ENCODE data around the gene CREBBP. TPM values are rescaled to one million over a fixed set of nuclear protein-coding genes. Genes with fewer than 3 reads are reported as not detected.
"Not testable (repeated sequence)": the region's sequence is repeated elsewhere in the genome, so short reads cannot be mapped to it uniquely, and the experiment has no call there.

The CREBBP gene
- 10 to 100 TPM; 44.1 to 54.9 (median 50.8) TPM for total RNA-seq
- 10 to 100 TPM in 2 of 3 donors, 1 to 10 TPM in 1; 7.1 to 31.0 (median 10.1) TPM for polyA plus RNA-seq
- long read RNA-seq, donor 1, partial matches to known transcripts, result 7 of 9 reads
- long read RNA-seq, donor 1, other reads (novel, unspliced or antisense), result 2 of 9 reads
- long read RNA-seq, donor 2, partial matches to known transcripts, result 24 of 33 reads
- long read RNA-seq, donor 2, other reads (novel, unspliced or antisense), result 9 of 33 reads

- DNase-seq, result peak; percentile 90 to 92
- WGBS, 3 donors, result 8 to 17% (median 12%) methylated on average over 39 to 96 of the region's 96 CpGs
- no peaks in the 10 kb centered on the region for H3K36me3 ChIP-seq (ENCODE audit: insufficient read depth in 1 of 2, low read depth in 1 of 2)
These were observed at the start of gene CREBBP for GRCh38 chr16:3880623-3881498. Gene CREBBP (minus strand): TSS chr16:3880713. CDS start chr16:3879916, 797 bp downstream.

DNA sequence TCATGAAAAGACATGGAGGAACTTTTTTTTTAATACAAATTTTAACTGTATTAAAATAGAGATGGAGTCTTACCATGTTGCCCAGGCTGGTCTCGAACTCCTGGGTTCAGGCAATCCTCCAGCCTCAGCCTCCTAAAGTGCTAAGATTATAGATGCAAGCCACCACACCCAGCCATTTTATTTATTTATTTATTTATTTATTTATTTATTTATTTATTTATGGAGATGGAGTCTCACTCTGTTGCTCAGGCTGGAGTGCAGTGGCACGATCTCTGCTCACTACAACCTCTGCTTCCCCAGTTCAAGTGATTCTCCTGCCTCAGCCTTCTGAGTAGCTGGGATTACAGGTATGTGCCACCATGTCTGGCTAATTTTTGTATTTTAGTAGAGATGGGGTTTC, 46.6 kb upstream of the CREBBP start:
- H3K27me3 ChIP-seq (ENCODE audit: insufficient read depth in 3 of 3, low read length in 2 of 3); H3K4me1 ChIP-seq; intact Hi-C loops (cut with DNase I); ATAC-seq; H3K9me3 ChIP-seq; DNase-seq; H3K36me3 ChIP-seq (ENCODE audit: insufficient read depth in 1 of 2, low read depth in 1 of 2); H3K27ac ChIP-seq; H3K4me3 ChIP-seq: not testable (repeated sequence)
- 95 to 100% (median 100%) methylated on average over 2 of the region's 2 CpGs for whole genome bisulfite sequencing, 3 donors

More at GRCh38 chr16:3880623-3881498, at the start of gene CREBBP:
- Histone ChIP-seq H3K4me3 (peak within 1 kb of the TSS; percentile 90), H3K9me3 (no peaks in the 10 kb centered on the region), H3K4me1 (peaks cover 28% of the 10 kb centered on the region), H3K27ac (peak within 1 kb of the TSS; percentile 94), H3K27me3 (ENCODE audit: insufficient read depth in 3 of 3, low read length in 2 of 3) (no peaks in the 10 kb centered on the region)
- ATAC-seq, result peak; percentile 88 to 94 (median 90)
- intact Hi-C loops (cut with DNase I), result loop anchor here in 1 of 2 donors (2.0 kb wide), 1 partner anchor 190 kb away; no protein-coding TSS in a partner anchor
- TF ChIP-seq, protein P1, sequence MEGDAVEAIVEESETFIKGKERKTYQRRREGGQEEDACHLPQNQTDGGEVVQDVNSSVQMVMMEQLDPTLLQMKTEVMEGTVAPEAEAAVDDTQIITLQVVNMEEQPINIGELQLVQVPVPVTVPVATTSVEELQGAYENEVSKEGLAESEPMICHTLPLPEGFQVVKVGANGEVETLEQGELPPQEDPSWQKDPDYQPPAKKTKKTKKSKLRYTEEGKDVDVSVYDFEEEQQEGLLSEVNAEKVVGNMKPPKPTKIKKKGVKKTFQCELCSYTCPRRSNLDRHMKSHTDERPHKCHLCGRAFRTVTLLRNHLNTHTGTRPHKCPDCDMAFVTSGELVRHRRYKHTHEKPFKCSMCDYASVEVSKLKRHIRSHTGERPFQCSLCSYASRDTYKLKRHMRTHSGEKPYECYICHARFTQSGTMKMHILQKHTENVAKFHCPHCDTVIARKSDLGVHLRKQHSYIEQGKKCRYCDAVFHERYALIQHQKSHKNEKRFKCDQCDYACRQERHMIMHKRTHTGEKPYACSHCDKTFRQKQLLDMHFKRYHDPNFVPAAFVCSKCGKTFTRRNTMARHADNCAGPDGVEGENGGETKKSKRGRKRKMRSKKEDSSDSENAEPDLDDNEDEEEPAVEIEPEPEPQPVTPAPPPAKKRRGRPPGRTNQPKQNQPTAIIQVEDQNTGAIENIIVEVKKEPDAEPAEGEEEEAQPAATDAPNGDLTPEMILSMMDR (IDR thresholded peaks at IDR 0.05), result no peak

GRCh38 chr16:3924763-3925162, 44.2 kb upstream of the CREBBP start:
- Histone ChIP-seq H3K4me1 (no peaks in the 10 kb centered on the region), H3K36me3 (ENCODE audit: insufficient read depth in 1 of 2, low read depth in 1 of 2) (no peaks in the 10 kb centered on the region), H3K27ac (no peak overlapping the region), H3K4me3 (no peak overlapping the region), H3K27me3 (ENCODE audit: insufficient read depth in 3 of 3, low read length in 2 of 3) (no peaks in the 10 kb centered on the region), H3K9me3 (no peaks in the 10 kb centered on the region)
- ATAC-seq (no peak), DNase-seq (no peak)
- TF ChIP-seq, protein P1 (IDR thresholded peaks at IDR 0.05), result no peak
- intact Hi-C loops (cut with DNase I), result no loop called here

DNA sequence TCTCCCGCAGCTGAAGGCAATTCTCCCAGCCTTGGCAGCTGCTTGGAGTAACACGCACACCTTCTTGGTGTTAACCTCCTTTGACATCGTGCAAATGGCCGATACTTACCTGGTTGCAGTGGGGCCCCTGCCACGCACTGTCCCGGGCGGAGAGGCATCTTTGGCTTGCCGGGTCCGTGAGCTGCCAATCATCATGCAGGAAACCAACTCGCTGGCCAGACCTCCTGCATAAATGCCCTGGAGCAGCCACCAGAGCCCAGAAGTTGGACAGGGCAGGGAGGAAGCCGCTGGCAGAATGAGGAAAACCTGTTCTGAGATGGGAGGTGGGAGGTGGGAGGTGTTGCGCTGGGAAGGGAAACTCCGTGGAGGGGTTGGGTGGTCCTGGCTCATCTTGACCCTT, 41.7 kb upstream of the CREBBP start:
- Histone ChIP-seq H3K27ac (no peak overlapping the region), H3K36me3 (ENCODE audit: insufficient read depth in 1 of 2, low read depth in 1 of 2) (no peaks in the 10 kb centered on the region), H3K27me3 (ENCODE audit: insufficient read depth in 3 of 3, low read length in 2 of 3) (no peaks in the 10 kb centered on the region), H3K4me1 (no peaks in the 10 kb centered on the region), H3K9me3 (peaks cover 7% of the 10 kb centered on the region), H3K4me3 (no peak overlapping the region)
- TF ChIP-seq, protein P1 (IDR thresholded peaks at IDR 0.05), result no peak
- intact Hi-C loops (cut with DNase I), result no loop called here
- 63 to 71% (median 69%) methylated on average over 13 of the region's 13 CpGs for WGBS, 3 donors
- ATAC-seq (no peak), DNase-seq (no peak)

DNA sequence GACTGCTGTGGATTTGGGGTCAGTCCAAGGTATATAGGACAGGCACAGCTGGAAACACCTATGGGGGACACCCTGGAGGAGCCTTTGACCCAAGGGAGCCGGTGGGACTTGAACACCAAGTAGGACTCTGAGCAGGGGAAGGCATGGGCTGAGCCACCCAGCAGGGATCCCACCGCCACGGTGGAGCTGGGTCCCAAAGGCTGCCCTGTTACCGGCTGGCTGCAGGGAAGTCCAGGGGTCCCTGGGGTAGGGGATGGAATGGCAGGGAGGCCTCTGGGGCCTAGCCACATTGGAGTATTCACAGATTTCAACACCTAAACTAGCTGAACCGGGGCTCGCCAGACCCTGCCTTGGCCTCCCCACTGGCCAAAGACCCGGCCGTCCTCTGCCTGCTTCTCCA, 39.7 kb upstream of the CREBBP start:
- H3K36me3 ChIP-seq (ENCODE audit: insufficient read depth in 1 of 2, low read depth in 1 of 2), result no peaks in the 10 kb centered on the region
- H3K27ac ChIP-seq, result no peak overlapping the region
- ATAC-seq, result no peak
- TF ChIP-seq, protein P1 (IDR thresholded peaks at IDR 0.05), result no peak
- intact Hi-C loops (cut with DNase I), result no loop called here
- no peaks in the 10 kb centered on the region for H3K27me3 ChIP-seq (ENCODE audit: insufficient read depth in 3 of 3, low read length in 2 of 3)
- DNase-seq, result no peak
- no peaks in the 10 kb centered on the region for H3K4me1 ChIP-seq
- 84 to 85% (median 85%) methylated on average over 8 of the region's 8 CpGs for WGBS, 3 donors
- no peak overlapping the region for H3K4me3 ChIP-seq
- H3K9me3 ChIP-seq, result peaks cover 7% of the 10 kb centered on the region

Data from psoas muscle (tissue), 8 donors.